ENCODE measurements around the gene TROAP. TPM values are rescaled to one million over a fixed set of nuclear protein-coding genes. Genes with fewer than 3 reads are reported as not detected.
"Not testable (repeated sequence)": the region's sequence is repeated elsewhere in the genome, so short reads cannot be mapped to it uniquely, and the experiment has no call there.

The TROAP gene
- total RNA-seq, 1 donor from 2014 or later, result 1.2 TPM

- no peak for DNase-seq
These were observed 28.8 kb upstream of the TROAP start for GRCh38 chr12:49294086-49294803.

- no peak for DNase-seq
These were observed 28.3 kb upstream of the TROAP start for GRCh38 chr12:49294804-49295081.

DNA sequence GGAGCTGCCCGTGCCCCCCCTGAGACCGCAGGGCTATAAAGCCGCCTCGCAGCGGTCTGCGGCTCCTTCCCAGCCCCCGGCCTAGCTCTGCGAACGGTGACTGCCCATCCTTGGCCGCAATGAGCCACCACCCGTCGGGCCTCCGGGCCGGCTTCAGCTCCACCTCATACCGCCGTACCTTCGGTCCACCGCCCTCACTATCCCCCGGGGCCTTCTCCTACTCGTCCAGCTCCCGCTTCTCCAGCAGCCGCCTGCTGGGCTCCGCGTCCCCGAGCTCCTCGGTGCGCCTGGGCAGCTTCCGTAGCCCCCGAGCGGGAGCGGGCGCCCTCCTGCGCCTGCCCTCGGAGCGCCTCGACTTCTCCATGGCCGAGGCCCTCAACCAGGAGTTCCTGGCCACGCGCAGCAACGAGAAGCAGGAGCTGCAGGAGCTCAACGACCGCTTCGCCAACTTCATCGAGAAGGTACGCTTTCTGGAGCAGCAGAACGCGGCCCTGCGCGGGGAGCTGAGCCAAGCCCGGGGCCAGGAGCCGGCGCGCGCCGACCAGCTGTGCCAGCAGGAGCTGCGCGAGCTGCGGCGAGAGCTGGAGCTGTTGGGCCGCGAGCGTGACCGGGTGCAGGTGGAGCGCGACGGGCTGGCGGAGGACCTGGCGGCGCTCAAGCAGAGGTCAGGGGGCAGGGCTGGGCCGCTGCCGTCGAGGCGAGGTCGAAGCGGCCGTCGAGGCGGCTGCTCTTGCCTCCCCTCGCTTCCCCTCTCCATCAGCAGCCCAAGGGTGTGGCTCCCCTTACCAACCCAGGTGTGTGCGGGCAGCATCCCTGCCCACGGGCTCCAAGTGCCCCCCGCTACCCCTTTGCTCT, 27.7 kb upstream of the TROAP start, which contains the start of gene PRPH:
PRPH (plus strand) TSS at position 66 of the 855 bp plus-strand sequence; CDS start at position 120, 54 bp downstream.
- DNase-seq, result no peak

GRCh38 chr12:49296034-49296835, 26.8 kb upstream of the TROAP start:
- DNase-seq, result no peak

- no peak for DNase-seq
These were observed 26.0 kb upstream of the TROAP start for GRCh38 chr12:49296836-49297694.

GRCh38 chr12:49297695-49298060, 25.4 kb upstream of the TROAP start:
- no peak for DNase-seq

- no peak for DNase-seq
These were observed 24.9 kb upstream of the TROAP start for GRCh38 chr12:49298160-49298559.

DNA sequence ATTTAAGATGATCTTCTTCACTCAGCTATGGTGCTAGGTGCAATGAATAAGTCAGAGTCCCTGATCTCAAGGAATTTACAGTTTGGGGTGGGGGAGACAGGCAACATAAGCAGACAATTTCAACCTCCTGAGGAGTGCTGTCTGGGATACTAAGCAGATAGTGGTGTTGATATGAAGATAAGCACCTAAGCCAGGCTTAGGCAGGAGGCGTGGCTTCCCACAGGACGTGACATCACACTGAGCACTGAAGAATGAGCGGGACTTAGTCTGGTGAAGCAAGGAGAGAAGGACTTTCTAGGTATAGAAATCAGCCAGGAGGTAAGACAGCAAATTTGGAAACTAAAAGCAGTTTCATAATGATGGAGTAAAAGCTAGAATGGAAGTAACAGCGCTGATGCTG, 21.3 kb upstream of the TROAP start:
- DNase-seq, result no peak

GRCh38 chr12:49304161-49304560, 18.9 kb upstream of the TROAP start:
- DNase-seq, result no peak

DNA sequence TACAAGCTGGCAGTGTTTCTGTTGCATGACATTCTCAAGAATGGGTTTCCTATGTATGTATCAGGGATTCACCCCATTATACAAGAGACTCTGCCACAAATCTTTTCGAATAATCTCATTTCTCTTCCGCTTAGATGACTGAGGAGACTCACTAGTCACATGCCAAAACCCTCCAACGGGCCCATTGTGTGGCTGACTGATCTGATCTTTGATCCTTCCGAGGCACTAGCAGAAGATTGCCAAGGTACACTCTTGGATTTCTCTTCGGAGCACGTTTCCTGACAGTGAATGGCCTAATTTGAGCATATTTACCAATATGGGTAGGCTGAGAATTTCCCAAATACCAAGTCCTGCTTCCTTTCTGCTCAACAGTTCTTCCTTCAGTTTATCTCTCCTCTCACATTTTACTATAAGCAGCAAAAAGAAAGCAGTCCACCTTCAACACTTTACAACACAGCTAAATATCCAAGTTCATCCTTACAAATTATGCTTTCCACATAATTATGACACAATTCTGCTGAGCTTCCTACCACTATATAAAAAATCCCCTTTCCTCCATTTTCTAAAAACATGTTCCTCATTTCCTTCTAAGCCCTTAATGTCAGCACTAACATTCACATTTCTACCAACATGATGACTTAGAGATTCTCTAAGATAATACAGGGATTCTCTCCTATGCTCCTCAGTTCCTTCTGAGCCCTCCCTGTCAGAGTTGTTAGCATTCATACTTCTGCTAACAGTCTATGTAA, 17.1 kb upstream of the TROAP start:
- no peak for DNase-seq

GRCh38 chr12:49309386-49309785, 13.7 kb upstream of the TROAP start:
- DNase-seq, result no peak

GRCh38 chr12:49310451-49311000, 12.5 kb upstream of the TROAP start:
- DNase-seq, result not testable (repeated sequence)

GRCh38 chr12:49314811-49315210, 8.2 kb upstream of the TROAP start:
- DNase-seq, result no peak

GRCh38 chr12:49317118-49317517, 5.9 kb upstream of the TROAP start:
- not testable (repeated sequence) for DNase-seq

GRCh38 chr12:49320411-49321103, 2.5 kb upstream of the TROAP start:
- DNase-seq, result not testable (repeated sequence)

DNA sequence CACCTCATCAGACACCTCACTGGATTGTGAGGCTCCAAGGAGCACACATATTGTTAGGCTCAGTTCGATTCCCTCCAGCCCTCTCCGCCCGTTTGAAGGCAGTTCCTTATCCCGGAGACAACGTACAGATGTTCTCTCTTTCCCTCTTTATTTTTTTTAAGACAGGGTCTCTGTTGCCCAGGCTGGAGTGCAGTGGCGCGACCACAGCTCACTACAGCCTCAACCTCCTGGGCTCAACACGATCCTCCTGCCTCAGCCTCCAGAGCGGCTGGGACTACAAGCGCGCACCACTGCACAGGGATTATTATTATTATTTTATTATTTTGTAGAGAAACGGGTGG, 718 bp upstream of the TROAP start:
- DNase-seq, result no peak

DNA sequence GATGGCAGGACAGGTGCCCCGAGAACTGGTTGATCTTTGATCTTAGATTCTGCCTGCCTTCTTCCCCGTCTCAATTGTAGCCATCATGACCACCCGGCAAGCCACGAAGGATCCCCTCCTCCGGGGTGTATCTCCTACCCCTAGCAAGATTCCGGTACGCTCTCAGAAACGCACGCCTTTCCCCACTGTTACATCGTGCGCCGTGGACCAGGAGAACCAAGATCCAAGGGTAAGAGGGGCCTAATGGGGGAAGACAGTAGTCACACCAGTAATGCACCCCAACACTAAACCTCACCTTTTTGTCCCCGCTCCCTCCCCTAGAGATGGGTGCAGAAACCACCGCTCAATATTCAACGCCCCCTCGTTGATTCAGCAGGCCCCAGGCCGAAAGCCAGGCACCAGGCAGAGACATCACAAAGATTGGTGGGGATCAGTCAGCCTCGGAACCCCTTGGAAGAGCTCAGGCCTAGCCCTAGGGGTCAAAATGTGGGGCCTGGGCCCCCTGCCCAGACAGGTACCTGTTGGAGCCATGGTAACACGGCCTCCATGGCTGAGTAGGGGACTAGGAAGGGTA, 556 bp downstream of the TROAP start:
- DNase-seq, result no peak

GRCh38 chr12:49325606-49326005, 2.6 kb downstream of the TROAP start:
- DNase-seq, result no peak

GRCh38 chr12:49327368-49327767, 4.3 kb downstream of the TROAP start:
- no peak for DNase-seq

DNA sequence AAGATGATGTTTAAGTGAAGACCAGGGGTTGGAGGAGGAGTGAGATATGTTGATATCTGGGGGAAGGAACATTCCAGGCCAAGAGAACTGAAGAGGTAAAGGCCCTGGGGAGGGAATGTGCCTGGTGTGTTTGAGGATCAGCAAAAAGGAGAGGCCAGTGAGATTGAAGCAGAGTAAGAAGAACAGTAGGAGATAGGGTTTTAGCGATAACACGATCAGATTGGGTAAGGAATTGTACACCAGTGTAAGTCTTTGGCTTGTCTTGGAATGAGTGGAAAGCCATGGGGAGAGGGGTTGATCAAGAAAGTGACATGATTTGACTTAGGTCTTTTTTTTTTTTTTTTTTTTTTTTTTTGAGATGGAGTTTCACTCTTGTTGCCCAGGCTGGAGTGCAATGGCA, 4.8 kb downstream of the TROAP start:
- no peak for DNase-seq
